ENCODE results near the gene MED12L.

DNA sequence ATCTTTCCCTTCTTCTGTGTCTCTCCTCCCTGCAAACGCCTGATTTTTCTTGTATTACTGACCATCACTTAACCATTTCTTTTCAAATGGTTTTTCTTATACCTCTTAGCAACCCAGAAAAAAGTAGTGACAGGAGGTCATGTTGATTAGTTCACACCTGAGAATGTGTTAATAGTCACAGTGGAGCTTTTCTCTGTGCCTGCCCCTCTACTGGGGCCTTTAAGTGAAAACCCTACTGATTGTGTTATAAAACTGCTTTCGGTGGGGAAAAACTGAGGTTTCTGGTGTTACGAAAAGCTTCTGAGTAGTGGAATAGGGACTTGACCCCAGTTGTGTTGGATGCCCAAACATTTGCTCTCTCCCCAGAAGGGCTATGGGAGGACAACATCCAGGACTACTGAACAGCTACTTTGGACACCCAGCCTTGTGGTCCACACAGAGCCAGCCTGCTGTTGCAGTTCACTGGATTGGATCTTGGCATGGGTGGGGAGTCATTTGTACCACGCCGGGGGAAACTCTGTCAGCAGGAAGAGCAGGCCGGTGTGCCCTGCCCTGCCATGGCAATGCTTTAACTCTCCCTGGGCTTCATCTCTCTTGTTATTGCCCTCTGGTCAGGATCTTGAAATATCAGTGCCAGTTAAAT lies 220.8 kb downstream of the MED12L start:
- TF ChIP-seq, protein P1, sequence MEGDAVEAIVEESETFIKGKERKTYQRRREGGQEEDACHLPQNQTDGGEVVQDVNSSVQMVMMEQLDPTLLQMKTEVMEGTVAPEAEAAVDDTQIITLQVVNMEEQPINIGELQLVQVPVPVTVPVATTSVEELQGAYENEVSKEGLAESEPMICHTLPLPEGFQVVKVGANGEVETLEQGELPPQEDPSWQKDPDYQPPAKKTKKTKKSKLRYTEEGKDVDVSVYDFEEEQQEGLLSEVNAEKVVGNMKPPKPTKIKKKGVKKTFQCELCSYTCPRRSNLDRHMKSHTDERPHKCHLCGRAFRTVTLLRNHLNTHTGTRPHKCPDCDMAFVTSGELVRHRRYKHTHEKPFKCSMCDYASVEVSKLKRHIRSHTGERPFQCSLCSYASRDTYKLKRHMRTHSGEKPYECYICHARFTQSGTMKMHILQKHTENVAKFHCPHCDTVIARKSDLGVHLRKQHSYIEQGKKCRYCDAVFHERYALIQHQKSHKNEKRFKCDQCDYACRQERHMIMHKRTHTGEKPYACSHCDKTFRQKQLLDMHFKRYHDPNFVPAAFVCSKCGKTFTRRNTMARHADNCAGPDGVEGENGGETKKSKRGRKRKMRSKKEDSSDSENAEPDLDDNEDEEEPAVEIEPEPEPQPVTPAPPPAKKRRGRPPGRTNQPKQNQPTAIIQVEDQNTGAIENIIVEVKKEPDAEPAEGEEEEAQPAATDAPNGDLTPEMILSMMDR (IDR thresholded peaks at IDR 0.05), result no peak
- TF ChIP-seq POLR2A (IDR thresholded peaks at IDR 0.05), result no peak

Measured in Peyer's patch (tissue), 4 donors.